ELR (cell line): ENCODE data around the gene PTPRN2.

Experiments used
- DNase-seq: peaks from one replicate; pipeline ENCODE4 v3.0.0-alpha.2; 2015; ENCODE audit warnings: low read depth

The PTPRN2 gene

DNA sequence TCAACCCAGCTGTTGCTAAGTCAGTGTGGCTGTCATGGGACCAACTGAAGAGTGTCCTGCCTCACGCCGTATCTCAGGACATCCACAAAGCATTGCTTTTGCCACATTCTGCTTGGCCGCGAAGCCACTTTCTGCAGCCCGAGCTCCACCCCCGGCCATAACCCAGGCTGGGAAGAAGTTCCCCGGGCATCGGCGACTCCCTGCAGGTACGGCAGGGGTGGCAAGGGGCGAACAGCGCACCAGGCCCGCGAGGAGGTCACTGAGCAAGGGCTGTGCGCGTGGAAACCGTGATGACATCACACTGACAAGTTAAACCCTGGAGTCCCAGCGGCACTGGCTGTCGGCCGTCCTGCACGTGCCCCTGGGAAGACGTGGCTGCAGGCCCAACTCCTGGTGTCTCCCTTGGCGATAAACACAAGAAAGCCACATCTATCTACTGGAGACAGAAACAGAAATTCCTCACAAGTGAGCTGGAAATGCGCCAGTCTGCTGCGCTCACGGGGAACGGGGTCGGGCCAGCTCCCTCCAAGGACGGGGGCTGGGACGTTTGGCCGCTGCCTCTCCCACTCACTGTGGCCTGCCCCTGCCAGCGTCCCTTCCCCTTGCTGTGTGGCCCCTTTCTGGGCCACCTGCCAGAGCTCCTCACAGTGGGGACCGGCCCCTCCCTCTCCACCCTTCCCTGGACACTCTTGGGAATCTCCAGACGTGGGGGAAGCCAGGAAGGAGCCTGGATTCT, 924.5 kb downstream of the PTPRN2 start:
- no peak for DNase-seq

DNA sequence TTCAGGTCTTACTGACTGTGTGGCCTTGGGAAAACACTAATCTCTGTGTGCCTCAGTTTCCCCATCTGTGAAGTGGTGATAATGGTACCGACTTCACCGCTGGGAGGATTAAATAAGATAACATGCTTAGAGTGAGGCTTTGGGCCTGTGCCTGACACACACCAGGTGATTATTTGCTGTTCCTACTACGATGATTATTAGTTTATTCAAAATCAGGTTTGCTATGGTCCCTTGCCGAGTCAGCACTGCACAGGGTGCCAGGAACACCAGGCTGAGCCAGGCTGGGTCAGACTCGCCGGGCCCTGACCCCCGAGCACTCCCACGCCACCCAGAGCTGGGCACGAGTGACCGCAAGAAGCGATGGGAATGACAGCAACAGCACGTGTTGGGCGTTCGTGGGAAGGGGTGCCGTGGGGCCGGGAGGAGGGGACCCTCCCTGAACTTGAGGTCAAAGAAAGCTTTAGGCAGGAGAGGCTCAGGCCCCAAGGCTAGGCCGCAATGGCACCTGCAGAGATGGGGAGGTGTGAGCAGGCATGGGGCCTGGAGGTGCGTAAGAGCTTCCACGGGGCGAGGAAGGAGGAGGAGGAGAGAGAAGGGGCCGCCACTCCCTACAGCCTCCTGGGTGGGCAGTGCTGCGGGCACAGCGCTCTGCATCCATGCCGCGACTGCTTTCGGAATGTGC, 925.4 kb downstream of the PTPRN2 start:
- DNase-seq = no peak

- DNase-seq = no peak
These were observed 926.0 kb downstream of the PTPRN2 start for GRCh38 chr7:157661611-157661975.

DNA sequence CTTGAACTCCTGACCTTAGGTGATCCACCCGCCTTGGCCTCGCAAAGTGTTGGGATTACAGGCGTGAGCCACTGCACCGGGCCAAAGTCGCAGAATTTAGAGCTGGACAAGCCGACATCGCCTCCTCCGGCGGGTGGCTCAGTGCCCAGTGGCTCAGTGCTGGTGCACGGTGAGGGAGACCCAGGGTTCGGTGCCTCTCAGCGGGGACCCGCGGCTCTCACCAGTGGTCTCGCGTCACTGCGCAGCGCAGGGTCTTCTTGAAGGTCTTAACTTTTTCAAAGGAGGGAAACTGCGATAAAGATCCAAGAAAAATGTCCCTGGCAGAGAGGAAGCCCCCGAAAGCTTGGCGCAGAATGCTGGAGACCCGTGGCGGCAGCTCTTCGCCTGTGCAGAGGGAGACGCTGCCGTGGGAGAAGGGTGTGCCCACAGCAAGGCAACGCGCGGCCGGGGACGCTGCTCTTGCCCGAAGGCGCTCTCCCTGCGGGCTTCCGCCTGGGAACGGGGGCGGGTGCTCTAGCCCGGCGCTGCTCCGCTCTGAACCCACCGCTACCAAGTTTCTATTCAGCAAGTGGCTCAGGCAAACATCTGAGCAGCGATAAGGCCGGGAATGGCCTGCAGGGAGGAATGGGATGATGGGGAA, 926.5 kb downstream of the PTPRN2 start:
- no peak for DNase-seq

DNA sequence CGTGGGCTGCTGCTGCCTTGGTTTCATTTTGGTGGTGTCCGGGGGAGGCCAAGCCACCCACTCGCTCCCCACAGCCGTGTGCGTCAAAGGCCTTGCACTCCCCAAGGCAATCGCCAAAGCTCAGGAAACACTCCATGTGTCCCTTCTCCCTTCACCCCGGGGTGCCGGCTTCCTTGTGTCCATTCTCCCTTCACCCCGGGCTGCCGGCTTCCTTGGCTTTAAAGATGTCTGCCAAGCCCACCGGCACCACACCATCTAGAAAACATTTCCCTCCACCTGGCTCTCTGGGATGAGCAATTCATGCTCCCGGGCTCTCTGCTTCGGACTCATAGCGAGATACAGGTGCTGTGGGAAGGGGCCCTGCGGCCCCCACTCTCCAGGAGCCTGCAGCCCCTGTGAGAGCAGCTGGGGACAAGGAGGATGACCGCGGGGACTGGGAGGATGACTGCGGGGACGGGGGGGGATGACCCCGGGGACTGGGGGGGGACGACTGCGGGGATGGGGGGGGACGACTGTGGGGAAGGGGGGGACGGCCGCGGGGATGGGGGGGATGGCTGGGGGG, 928.7 kb downstream of the PTPRN2 start:
- DNase-seq = no peak

DNA sequence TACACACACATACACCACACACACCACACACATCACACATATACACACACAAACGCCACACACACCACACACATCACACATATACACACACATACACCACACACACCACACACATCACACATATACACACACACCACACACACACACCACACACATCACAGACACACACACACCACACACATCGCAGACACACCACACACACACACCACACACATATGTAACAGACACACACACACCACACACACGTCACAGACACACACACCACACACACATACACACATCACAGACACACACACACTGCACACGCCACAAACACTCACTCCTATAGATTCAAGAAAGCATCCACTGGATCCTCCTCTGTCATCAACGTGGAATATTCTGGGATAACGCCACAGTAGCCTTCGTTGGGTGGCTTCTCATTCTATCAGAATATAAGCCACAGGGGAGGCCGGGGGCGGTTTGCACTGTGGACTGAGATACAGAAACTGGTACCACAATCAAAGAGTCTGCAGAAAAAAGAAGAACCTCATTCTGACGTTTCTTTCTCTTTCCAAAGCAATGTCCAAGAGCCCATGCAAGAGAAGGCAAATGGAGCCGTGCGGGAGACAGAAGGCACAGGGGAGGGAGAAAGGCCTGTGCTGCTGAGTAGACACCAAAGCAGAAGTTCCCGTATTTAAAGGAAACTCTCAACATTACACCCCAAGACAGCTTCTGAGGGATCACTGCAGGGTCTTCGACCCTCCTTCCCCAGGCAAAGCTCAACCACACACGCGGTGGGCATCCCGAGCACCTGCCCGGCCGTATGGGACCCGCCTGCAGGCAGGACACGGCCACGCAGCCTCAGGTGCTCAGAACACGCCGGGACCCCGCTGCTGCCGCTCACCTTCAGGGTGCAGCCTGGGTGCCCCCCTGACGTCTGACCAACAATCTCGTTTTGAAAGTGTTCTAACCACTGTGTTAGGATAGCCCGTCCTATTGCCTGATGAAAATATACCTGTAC, 929.6 kb downstream of the PTPRN2 start:
- DNase-seq = no peak

DNA sequence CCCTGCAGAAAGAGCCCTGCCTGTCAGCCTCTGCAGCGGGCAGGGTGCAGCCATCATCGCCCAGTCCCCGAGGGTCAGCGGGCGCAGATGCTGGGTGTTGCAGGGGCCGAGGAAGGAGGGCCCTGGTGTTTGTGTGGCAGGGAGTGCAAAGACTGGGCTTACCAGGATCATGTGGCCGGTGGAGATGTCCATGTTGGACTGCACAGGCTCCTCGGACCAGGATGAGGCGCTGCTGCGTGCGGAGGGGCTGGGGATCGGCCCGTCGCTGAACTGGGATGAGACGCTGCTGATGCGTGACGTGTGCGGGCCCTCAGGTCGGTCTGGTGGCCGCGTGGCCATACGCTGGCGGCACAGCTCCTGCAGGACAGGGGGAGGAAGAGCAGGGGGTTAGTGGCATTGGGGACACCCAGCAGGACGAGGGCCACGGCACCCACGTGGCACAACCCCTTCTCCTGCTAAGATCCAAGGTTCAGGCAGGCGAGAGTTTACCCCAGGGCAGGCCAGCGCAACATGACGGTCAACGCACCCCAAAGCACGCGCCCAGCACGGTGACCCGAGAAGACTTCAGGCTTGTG, 931.3 kb downstream of the PTPRN2 start:
- no peak for DNase-seq

DNA sequence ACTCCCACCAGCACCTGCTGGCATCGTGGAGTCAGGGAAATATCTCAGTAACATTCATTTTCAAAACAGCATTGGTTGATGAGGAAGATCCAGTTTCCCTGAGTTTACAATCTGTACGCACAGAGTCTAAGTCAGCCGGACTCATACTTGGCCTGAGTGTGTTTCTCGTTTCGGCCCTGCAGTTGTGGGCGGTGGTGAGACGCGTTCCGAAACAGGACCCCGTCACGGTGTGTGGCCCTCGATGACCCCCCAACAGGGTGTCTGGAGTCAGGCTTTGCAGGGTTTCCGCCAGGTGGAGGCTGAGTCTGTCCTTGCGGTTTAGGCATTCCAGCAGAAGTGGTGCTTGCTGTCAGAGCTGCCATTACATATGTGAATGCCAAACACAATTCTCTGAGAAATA, 933.3 kb downstream of the PTPRN2 start:
- DNase-seq = no peak

DNA sequence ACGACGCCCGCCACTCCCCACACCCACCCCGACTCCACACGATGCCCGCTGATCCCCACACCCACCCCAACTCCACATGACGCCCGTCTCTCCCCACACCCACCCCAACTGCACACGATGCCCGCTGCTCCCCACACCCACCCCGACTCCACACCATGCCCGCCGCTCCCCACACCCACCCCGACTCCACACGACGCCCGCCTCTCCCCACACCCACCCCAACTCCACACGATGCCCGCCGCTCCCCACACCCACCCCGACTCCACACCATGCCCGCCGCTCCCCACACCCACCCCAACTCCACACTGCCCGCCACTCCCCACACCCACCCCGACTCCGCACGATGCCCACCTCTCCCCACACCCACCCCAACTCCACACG, 933.8 kb downstream of the PTPRN2 start:
- no peak for DNase-seq

- no peak for DNase-seq
These were observed 934.4 kb downstream of the PTPRN2 start for GRCh38 chr7:157652954-157653826.

GRCh38 chr7:157652161-157652953, 935.3 kb downstream of the PTPRN2 start:
- DNase-seq = no peak

DNA sequence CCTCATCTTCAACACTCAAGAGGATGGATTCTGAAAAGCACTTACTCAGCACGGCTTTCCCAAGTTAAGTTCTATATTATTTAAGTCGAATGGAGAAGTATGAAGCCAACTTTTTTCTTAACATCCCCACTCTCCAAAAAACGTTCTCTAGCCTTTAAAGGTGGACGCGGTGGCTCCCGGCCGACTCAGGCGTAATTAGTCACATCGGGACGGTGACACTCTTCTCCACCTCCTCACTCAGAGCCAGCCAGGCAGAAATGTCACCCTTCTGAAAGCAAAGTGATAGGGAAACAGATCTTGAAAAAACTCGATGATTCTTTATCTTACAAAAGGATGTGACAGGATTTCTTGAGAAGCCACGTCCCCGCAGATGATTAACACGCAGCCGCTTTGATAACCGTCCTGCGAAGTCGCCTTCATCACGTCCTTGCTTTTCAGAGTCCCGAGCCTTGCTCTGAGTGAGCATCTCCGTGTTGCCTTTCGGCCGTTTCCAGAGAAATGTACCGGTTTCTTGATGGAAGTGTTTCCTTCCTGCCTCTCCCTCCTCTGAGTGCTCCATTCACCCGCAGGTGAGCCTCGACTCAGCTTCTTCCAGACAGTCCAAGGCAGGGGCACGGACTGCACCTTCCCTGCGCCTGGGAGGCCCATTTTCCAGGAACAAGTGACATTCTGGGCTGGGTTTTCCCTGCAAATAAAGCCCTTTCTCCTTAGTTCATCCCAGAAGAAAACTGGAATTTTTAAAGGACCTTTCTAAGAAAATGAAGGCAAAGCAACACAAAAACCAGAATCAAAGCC, 936.1 kb downstream of the PTPRN2 start:
- no peak for DNase-seq

GRCh38 chr7:157650801-157651200, 936.8 kb downstream of the PTPRN2 start:
- DNase-seq = no peak

- DNase-seq = no peak
These were observed 937.4 kb downstream of the PTPRN2 start for GRCh38 chr7:157650131-157650631.

DNA sequence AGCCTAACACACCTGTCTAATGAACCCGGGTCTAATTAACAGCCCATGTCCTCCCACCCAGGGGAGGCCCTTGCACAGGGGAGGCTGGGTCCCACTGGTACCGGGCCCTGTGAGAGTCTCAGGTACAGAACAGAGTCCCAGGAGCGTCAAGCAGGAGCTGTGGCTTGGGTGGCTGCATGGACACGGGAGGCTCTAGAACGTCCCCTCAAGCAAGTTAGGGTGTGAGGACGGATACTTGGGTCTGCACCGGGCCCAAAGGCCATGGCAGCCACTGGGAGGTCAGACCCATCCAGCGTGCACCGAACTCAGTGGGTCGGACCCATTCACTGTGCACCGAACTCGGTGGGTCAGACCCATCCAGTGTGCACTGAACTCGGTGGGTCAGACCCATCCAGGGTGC, 941.1 kb downstream of the PTPRN2 start:
- DNase-seq = no peak

DNA sequence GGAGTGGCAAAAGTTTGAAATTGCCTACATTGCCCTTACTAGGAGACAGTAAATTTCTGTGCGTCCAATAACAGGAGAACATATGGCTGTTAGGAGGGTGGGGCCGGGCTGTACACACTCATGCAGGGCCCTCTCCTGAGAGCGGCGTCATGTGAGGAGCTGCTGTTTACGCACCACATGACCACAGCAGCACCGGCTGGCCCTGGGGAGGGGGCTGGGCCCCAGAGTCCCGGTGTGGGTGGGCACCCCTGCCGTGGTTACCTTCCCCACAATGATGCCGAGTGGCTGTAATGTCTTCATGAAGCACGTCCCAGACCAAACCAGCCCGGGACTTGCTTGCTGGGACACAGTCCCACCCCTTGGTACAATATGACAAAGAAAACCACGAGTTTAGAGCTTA, 942.1 kb downstream of the PTPRN2 start:
- no peak for DNase-seq

GRCh38 chr7:157644946-157645345, 942.7 kb downstream of the PTPRN2 start:
- no peak for DNase-seq

GRCh38 chr7:157643525-157643970, 944.1 kb downstream of the PTPRN2 start:
- DNase-seq = no peak

GRCh38 chr7:157641866-157642265, 945.8 kb downstream of the PTPRN2 start:
- no peak for DNase-seq
